SJCRH30 (cell line): ENCODE results near the gene C9orf72. TPM values are rescaled to one million over a fixed set of nuclear protein-coding genes. Genes with fewer than 3 reads are reported as not detected.
"Not testable (repeated sequence)": the region's sequence is repeated elsewhere in the genome, so short reads cannot be mapped to it uniquely, and the experiment has no call there.

Source experiments
- DNase-seq, 2 experiments: peaks; one replicate each; pipeline ENCODE4 v3.0.0-alpha.2; 2015 to 2020
- H3K27ac ChIP-seq: fragments of 250-450 bp; sonication (Bioruptor Pico); 2 replicates; pipeline ENCODE4 v1.5.1; 2020; ENCODE audit warnings: mild to moderate bottlenecking, moderate library complexity
- H3K27me3 ChIP-seq: fragments of 250-450 bp; sonication (Bioruptor Pico); 2 replicates; pipeline ENCODE4 v1.5.1; 2020; ENCODE audit warnings: mild to moderate bottlenecking, moderate library complexity
- H3K36me3 ChIP-seq: fragments of 250-450 bp; sonication (Bioruptor Pico); 2 replicates; pipeline ENCODE4 v1.5.1; 2020; ENCODE audit warnings: mild to moderate bottlenecking, moderate library complexity
- H3K4me1 ChIP-seq: fragments of 250-450 bp; sonication (Bioruptor Pico); 2 replicates; pipeline ENCODE4 v1.5.1; 2020; ENCODE audit warnings: mild to moderate bottlenecking, moderate library complexity
- H3K4me3 ChIP-seq: fragments of 250-450 bp; sonication (Bioruptor Pico); 2 replicates; pipeline ENCODE4 v1.5.1; 2020; ENCODE audit warnings: mild to moderate bottlenecking, moderate library complexity
- H3K9me3 ChIP-seq: fragments of 250-450 bp; sonication (Bioruptor Pico); replicated peaks from 2 replicates; pipeline ENCODE4 v1.5.1; 2020; ENCODE audit warnings: mild to moderate bottlenecking, moderate library complexity
- total RNA-seq: library from RNA; depleted of rRNA; stranded (reverse); fragments of >200 nt; shearing (Covaris generic); gene quantifications from 2 replicates; pipeline ENCODE4 v1.2.3, GENCODE V29; 2014; rRNA removed

C9orf72 gene, protein sequence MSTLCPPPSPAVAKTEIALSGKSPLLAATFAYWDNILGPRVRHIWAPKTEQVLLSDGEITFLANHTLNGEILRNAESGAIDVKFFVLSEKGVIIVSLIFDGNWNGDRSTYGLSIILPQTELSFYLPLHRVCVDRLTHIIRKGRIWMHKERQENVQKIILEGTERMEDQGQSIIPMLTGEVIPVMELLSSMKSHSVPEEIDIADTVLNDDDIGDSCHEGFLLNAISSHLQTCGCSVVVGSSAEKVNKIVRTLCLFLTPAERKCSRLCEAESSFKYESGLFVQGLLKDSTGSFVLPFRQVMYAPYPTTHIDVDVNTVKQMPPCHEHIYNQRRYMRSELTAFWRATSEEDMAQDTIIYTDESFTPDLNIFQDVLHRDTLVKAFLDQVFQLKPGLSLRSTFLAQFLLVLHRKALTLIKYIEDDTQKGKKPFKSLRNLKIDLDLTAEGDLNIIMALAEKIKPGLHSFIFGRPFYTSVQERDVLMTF
- 9.6 and 10.0 TPM in 2 replicates for total RNA-seq

DNA sequence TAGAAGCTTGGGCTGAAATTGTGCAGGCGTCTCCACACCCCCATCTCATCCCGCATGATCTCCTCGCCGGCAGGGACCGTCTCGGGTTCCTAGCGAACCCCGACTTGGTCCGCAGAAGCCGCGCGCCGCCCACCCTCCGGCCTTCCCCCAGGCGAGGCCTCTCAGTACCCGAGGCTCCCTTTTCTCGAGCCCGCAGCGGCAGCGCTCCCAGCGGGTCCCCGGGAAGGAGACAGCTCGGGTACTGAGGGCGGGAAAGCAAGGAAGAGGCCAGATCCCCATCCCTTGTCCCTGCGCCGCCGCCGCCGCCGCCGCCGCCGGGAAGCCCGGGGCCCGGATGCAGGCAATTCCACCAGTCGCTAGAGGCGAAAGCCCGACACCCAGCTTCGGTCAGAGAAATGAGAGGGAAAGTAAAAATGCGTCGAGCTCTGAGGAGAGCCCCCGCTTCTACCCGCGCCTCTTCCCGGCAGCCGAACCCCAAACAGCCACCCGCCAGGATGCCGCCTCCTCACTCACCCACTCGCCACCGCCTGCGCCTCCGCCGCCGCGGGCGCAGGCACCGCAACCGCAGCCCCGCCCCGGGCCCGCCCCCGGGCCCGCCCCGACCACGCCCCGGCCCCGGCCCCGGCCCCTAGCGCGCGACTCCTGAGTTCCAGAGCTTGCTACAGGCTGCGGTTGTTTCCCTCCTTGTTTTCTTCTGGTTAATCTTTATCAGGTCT lies at the start of gene C9orf72:
C9orf72 (minus strand) TSS at position 564 of the 716 bp plus-strand sequence. CDS start 6,361 bp downstream, outside the sequence.
- Histone ChIP-seq H3K4me3 (peak within 1 kb of the TSS; percentile 83), H3K27ac (peak within 1 kb of the TSS; percentile 81), H3K9me3 (no peaks in the 10 kb centered on the region), H3K36me3 (no peaks in the 10 kb centered on the region), H3K4me1 (no peaks in the 10 kb centered on the region), H3K27me3 (no peaks in the 10 kb centered on the region)
- peak; percentile 67 to 74 for DNase-seq

- Histone ChIP-seq H3K4me1 (peaks cover 12% of the 10 kb centered on the region; the same call in 1 of the 2 replicates), H3K36me3 (no peaks in the 10 kb centered on the region), H3K27me3 (no peaks in the 10 kb centered on the region), H3K9me3 (no peaks in the 10 kb centered on the region), H3K4me3 (no peak overlapping the region), H3K27ac (no peak overlapping the region)
- DNase-seq: no peak
Measured at GRCh38 chr9:27622693-27623340, 49.5 kb upstream of the C9orf72 start.

- H3K27me3 ChIP-seq: no peaks in the 10 kb centered on the region
- no peak overlapping the region for H3K27ac ChIP-seq
- H3K4me3 ChIP-seq: no peak overlapping the region
- no peaks in the 10 kb centered on the region for H3K4me1 ChIP-seq
- no peaks in the 10 kb centered on the region for H3K36me3 ChIP-seq
- DNase-seq: no peak
- no peaks in the 10 kb centered on the region for H3K9me3 ChIP-seq
Measured at GRCh38 chr9:27619743-27620142, 46.5 kb upstream of the C9orf72 start.

DNA sequence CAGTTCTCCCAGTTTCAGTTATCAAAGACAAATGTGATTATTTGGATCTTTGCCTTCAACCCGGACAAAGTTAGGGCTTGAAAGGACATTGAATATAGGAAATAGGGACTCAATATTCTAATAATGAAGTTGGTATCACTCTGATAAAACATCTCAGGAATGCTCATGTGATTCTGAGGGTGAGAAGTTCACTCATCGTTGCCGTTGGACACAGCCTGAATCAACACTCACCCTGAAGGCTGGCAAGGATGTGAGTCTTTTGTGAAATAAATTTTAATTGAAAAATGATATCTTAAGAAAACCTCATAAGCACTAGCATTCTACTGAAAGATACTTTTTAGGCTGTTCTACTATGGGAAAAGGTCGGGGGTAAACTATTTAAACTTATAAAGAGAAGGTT lies 44.8 kb upstream of the C9orf72 start:
- no peaks in the 10 kb centered on the region for H3K27me3 ChIP-seq
- no peaks in the 10 kb centered on the region for H3K9me3 ChIP-seq
- no peak for DNase-seq
- no peaks in the 10 kb centered on the region for H3K36me3 ChIP-seq
- H3K4me3 ChIP-seq: no peak overlapping the region
- H3K4me1 ChIP-seq: no peaks in the 10 kb centered on the region
- no peak overlapping the region for H3K27ac ChIP-seq

DNA sequence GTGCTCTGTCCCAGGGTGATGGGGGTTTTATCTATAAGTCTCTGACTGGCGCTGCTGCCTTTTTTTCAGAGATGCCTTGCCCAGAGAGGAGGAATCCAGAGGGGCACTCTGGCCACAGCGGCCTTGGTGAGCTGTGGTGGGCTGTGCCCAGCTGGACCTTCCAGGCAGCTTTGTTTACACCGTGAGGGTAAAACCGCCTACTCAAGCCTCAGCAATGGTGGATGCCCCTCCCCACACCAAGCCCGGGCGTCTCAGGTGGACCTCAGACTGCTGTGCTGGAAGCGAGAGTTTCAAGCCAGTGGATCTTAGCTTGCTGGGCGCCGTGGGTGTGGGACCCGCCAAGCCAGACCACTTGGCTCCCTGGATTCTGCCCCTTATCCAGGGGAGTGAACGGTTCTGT lies 41.3 kb upstream of the C9orf72 start:
- no peak for DNase-seq
- H3K27ac ChIP-seq: no peak overlapping the region

DNA sequence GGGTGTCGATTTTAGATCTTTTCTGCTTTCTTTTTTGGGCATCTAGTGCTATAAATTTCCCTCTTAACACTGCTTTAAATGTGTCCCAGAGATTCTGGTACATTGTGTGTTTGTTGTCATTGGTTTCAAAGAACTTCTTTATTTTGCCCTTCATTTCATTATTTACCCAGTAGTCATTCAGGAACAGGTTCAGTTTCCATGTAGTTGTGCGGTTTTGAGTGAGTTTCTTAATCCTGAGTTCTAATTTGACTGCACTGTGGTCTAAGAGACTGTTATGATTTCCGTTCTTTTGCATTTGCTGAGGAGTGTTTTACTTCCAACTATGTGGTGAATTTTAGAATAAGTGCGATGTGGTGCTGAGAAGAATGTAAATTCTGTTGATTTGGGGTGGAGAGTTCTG lies 38.8 kb upstream of the C9orf72 start:
- not testable (repeated sequence) for H3K4me3 ChIP-seq, H3K4me1 ChIP-seq, H3K27me3 ChIP-seq, DNase-seq, H3K27ac ChIP-seq, H3K9me3 ChIP-seq, H3K36me3 ChIP-seq

More for the DNA sequence above, 41.3 kb upstream of the C9orf72 start:
- Histone ChIP-seq H3K9me3 (no peaks in the 10 kb centered on the region), H3K4me3 (no peak overlapping the region), H3K4me1 (no peaks in the 10 kb centered on the region), H3K27me3 (no peaks in the 10 kb centered on the region), H3K36me3 (no peaks in the 10 kb centered on the region)

GRCh38 chr9:27610622-27611021 lies 37.3 kb upstream of the C9orf72 start:
- H3K27me3 ChIP-seq: no peaks in the 10 kb centered on the region
- DNase-seq: no peak
- no peak overlapping the region for H3K4me3 ChIP-seq
- H3K36me3 ChIP-seq: no peaks in the 10 kb centered on the region
- no peak overlapping the region for H3K27ac ChIP-seq
- no peaks in the 10 kb centered on the region for H3K9me3 ChIP-seq
- H3K4me1 ChIP-seq: no peaks in the 10 kb centered on the region

GRCh38 chr9:27602954-27603353 lies 29.7 kb upstream of the C9orf72 start:
- H3K4me3 ChIP-seq: no peak overlapping the region
- H3K27me3 ChIP-seq: no peaks in the 10 kb centered on the region
- H3K36me3 ChIP-seq: no peaks in the 10 kb centered on the region
- no peak for DNase-seq
- H3K27ac ChIP-seq: no peak overlapping the region
- H3K9me3 ChIP-seq: no peaks in the 10 kb centered on the region
- H3K4me1 ChIP-seq: no peaks in the 10 kb centered on the region

GRCh38 chr9:27602142-27602861 lies 29.0 kb upstream of the C9orf72 start:
- Histone ChIP-seq H3K4me3 (no peak overlapping the region), H3K27me3 (no peaks in the 10 kb centered on the region), H3K9me3 (no peaks in the 10 kb centered on the region), H3K27ac (no peak overlapping the region), H3K4me1 (no peaks in the 10 kb centered on the region), H3K36me3 (no peaks in the 10 kb centered on the region)
- no peak for DNase-seq

DNA sequence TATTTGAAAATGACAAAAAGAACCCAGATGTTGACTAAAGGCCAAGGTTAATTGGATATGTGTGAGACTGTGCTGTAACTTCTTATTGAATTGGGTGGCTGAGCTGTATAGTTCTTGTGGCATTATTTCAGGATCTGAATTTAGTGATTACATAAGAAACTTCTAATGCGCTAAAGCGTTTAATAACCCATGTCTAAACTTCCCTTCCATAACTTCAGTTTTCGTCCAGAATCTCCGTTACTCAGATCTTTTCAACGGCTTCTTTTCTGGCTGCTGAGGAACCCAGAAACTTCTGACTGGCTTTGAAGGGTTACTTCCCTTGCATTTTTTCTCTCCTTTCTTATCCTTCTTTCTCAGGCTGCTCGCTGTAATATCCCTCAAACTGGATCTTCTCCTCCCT lies 28.1 kb upstream of the C9orf72 start:
- Histone ChIP-seq H3K9me3 (no peaks in the 10 kb centered on the region), H3K27ac (no peak overlapping the region), H3K4me3 (no peak overlapping the region), H3K36me3 (no peaks in the 10 kb centered on the region), H3K27me3 (no peaks in the 10 kb centered on the region), H3K4me1 (no peaks in the 10 kb centered on the region)
- no peak for DNase-seq

DNA sequence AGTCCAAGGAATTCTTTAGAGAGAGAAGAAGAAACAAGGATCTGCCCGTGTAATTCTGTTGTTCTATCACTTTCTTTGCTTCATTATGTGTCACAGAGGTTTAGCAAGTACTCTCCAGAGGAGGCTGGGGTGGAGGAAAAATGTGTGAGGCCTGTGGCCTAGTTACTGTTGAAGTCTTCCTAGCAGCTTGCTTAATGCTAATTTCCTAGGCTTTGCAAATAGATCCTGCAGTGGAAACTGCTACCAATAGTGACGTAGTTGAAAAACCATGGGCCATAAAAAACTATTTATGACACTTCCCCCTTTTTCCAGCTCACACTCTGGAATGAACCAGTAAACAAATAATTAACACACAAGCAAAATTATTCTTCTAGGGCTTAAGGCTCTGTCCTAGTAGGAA lies 27.0 kb upstream of the C9orf72 start:
- Histone ChIP-seq H3K36me3 (no peaks in the 10 kb centered on the region), H3K9me3 (no peaks in the 10 kb centered on the region), H3K4me1 (no peaks in the 10 kb centered on the region), H3K27ac (no peak overlapping the region), H3K27me3 (no peaks in the 10 kb centered on the region), H3K4me3 (no peak overlapping the region)
- no peak for DNase-seq

DNA sequence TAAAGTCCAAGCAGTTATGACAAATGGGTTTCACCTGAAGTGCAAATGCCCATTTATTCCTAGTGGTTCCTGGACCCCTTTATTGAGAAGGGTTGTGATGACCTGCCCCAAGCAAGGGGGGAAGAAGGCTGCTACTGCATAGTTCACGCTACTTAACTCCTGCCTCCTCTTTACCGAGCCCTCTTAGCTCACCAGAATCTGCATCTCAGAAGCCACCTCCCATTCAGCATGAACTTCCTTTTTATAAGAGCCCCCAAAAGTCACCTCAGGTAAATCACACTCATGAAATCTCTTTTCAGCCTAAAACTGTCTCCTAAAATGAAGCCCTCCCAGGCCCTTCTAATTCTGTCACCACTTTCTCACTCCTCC lies 26.6 kb upstream of the C9orf72 start:
- H3K27ac ChIP-seq: no peak overlapping the region

DNA sequence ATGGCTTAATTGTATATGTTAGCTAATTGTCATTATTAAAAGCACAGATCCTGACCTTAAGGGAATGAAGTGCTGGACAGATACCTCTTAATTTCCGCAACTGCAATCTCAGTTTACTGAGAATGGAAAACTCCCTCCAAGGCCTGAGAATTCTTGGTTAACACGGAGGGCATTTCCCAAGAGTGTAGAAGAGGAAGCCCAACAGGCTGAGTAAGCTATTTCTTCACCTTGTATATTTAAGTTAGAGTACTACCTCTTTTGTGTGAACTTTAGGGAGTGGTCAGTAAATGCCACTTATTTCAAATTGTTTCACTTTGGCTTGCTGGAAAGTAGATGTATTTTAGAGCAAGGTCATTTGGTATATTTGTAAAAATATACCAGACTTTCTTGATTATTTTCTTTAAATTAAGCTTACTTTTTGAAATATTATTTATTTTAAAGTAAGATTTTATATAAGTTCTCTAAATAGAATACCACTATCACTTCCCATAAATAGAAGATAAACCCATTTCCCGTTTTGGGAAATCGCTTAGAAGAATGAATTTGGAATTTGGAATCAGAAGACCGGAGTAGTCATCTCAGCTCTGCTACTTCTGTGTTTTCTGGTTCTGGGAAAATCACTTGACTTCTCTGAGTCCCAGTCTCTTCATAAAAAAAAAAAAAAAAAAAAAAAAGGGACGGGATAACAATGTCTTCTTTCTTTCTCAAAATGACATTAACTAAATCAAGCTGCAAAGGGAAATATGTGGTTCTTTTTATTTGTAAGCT lies 26.0 kb upstream of the C9orf72 start:
- Histone ChIP-seq H3K4me1 (no peaks in the 10 kb centered on the region), H3K27me3 (no peaks in the 10 kb centered on the region), H3K9me3 (no peaks in the 10 kb centered on the region), H3K36me3 (no peaks in the 10 kb centered on the region), H3K4me3 (no peak overlapping the region), H3K27ac (no peak overlapping the region)
- DNase-seq: no peak

More for the DNA sequence above, 26.6 kb upstream of the C9orf72 start:
- no peaks in the 10 kb centered on the region for H3K4me1 ChIP-seq
- no peaks in the 10 kb centered on the region for H3K9me3 ChIP-seq
- H3K4me3 ChIP-seq: no peak overlapping the region
- no peaks in the 10 kb centered on the region for H3K36me3 ChIP-seq
- DNase-seq: no peak
- H3K27me3 ChIP-seq: no peaks in the 10 kb centered on the region

GRCh38 chr9:27595733-27596132 lies 22.5 kb upstream of the C9orf72 start:
- DNase-seq: no peak
- Histone ChIP-seq H3K27me3 (no peaks in the 10 kb centered on the region), H3K4me3 (no peak overlapping the region), H3K27ac (no peak overlapping the region), H3K4me1 (no peaks in the 10 kb centered on the region), H3K36me3 (no peaks in the 10 kb centered on the region), H3K9me3 (no peaks in the 10 kb centered on the region)
